Naive B cell (primary cell): Measurements from ENCODE around the gene PTPRO. TPM values are rescaled to one million over a fixed set of nuclear protein-coding genes. Genes with fewer than 3 reads are reported as not detected.

Experiments
- ATAC-seq, 2 donors: fragments of 150-1000 bp; cut with Tn5 transposase; 2 replicates each; pipeline ENCODE4 v1.10.0; 2021; ENCODE audit warnings: low read depth in 2 of 2, mild to moderate bottlenecking in 2 of 2, moderate library complexity in 2 of 2
- DNase-seq: peaks from one replicate; pipeline ENCODE4 v3.0.0; 2022
- H3K27ac Mint-ChIP-seq, 6 donors: one replicate each; pipeline ENCODE4 v1.8.0; 2020 to 2022; ENCODE audit warnings: mild to moderate bottlenecking in 6 of 6, mixed read lengths in 6 of 6, moderate library complexity in 5 of 6, inconsistent platforms in 2 of 6
- H3K27me3 Mint-ChIP-seq, 3 donors: one replicate each; pipeline ENCODE4 v1.8.0; 2021 to 2022; ENCODE audit warnings: mixed read lengths in 3 of 3, mild to moderate bottlenecking in 1 of 3
- H3K36me3 Mint-ChIP-seq, 2 donors: one replicate each; pipeline ENCODE4 v1.8.0; 2020 to 2022; ENCODE audit warnings: mixed read lengths in 2 of 2, inconsistent platforms in 1 of 2, mild to moderate bottlenecking in 1 of 2
- H3K4me1 Mint-ChIP-seq, 3 donors: one replicate each; pipeline ENCODE4 v1.8.0; 2020 to 2022; ENCODE audit warnings: mixed read lengths in 3 of 3, inconsistent platforms in 1 of 3, mild to moderate bottlenecking in 1 of 3, moderate library complexity in 1 of 3
- H3K4me3 Mint-ChIP-seq, 8 donors: one replicate each; pipeline ENCODE4 v1.8.0; 2020 to 2022; ENCODE audit warnings: mild to moderate bottlenecking in 8 of 8, mixed read lengths in 8 of 8, moderate library complexity in 8 of 8, inconsistent platforms in 2 of 8
- H3K9me3 Mint-ChIP-seq, 7 donors: one replicate each; pipeline ENCODE4 v1.8.0; 2020 to 2022; ENCODE audit warnings: mixed read lengths in 7 of 7, mild to moderate bottlenecking in 5 of 7, inconsistent platforms in 2 of 7, moderate library complexity in 1 of 7
- polyA plus RNA-seq, 6 donors: library from polyadenylated mRNA; unstranded; fragments of 300-500 nt; fragmentation: Illumina TruSeq; gene quantifications; one replicate each; pipeline ENCODE4 v1.2.3, GENCODE V29; 2021; ENCODE audit warnings: low read depth in 6 of 6

PTPRO gene
- polyA plus RNA-seq, 6 donors from 2014 or later = 9.6 to 21.8 (median 13.8) TPM

DNA sequence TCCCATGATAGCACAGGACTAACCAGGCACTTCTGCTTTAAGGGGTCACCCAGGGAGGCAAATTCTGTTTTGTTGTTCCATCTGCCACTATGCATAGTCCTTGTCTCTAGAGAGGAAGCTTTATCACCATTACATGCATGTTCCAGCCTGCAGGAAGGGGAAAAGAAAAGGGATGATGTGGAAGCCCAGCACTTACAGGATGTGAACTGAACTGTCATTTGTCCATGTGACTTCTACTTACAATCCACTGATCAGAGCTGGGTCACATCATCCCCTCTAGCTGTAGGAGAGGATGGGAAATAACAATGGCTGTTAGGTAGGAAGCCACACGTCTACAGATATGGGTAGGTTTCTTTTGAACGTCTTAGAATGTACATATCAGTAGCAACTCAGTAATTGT is 203.1 kb downstream of the PTPRO start:
- no peak for DNase-seq
- peaks cover 0 to 9% (median 8%) of the 10 kb centered on the region in 7 donors for H3K9me3 Mint-ChIP-seq
- H3K27me3 Mint-ChIP-seq = peaks cover 0 to 10% (median 9%) of the 10 kb centered on the region in 3 donors
- H3K36me3 Mint-ChIP-seq = peaks cover 0 to 8% of the 10 kb centered on the region in 2 donors
- H3K4me1 Mint-ChIP-seq = peaks cover 4 to 5% (median 5%) of the 10 kb centered on the region in 3 donors
- peak overlapping the region in 1 of 6 donors; percentile 37 for H3K27ac Mint-ChIP-seq
- ATAC-seq = no peak
- H3K4me3 Mint-ChIP-seq = no peak overlapping the region

DNA sequence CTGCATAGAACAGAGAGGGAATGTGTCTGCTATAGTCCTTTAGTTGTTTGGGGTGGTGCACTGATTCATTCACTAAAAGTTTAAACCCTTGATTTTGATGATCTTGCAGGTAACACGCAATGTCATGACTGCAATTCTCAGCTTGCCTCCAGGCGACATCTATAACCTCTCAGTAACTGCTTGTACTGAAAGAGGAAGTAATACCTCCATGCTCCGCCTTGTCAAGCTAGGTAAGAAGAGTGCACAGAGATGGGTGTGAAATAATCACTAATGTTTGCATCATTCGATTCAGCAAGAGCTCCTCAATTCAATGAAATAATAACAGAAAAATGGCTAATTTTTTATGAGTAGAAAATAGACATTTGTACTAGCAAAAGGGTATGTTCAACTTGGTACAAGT is 203.7 kb downstream of the PTPRO start:
- Mint-ChIP-seq H3K36me3 (peaks cover 0 to 8% of the 10 kb centered on the region in 2 donors), H3K4me1 (peaks cover 4 to 5% (median 5%) of the 10 kb centered on the region in 3 donors), H3K9me3 (peaks cover 0 to 9% (median 8%) of the 10 kb centered on the region in 7 donors), H3K27ac (no peak overlapping the region), H3K27me3 (peaks cover 0 to 10% (median 9%) of the 10 kb centered on the region in 3 donors), H3K4me3 (no peak overlapping the region)
- DNase-seq (peak; percentile 47), ATAC-seq (peak; percentile 100)

DNA sequence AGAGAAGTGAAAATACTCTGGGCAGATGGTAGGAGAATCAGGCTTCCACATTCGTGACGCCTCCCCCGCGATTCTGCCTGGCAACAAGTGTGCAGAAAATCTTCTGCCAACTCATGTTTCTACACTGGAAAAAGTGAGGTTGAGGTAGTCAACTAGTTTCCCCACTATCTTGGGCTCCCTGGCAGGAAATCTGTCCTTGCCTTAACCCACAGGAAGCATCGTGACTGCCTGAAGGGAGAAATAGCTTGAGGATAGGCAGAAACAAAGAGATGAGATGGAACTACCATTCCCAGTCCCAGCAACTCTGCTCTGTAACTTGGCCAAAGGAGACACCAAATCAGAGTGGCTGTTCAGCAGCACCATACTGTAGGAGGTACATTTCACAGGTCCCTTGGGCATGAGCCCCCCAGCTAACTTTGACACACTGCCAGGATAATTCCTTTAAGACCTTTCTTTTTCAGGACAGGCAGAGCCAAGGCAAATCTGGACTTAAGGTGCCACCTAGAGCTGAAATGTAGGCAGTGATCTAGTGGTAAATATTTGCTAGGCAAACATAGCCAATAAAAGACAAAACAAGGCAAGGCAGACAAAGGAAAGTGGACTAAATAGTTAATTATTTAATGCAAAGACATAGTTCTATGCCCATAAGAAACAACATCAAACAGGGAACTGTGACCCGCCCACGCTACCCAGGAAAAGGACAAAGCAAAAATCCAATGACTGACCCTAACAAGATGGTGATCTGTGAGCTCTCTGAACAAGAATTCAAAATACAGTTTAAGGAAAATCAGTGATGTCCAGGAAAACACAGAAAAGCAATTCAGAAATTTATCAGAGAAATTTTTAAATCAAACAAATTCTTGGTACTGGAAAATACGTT is 205.1 kb downstream of the PTPRO start:
- Mint-ChIP-seq H3K9me3 (peaks cover 0 to 9% (median 8%) of the 10 kb centered on the region in 7 donors), H3K4me3 (peak overlapping the region in 1 of 8 donors; percentile 15), H3K27me3 (peaks cover 0 to 9% (median 4%) of the 10 kb centered on the region in 3 donors), H3K4me1 (peaks cover 5 to 7% (median 7%) of the 10 kb centered on the region in 3 donors), H3K36me3 (peaks cover 0 to 8% of the 10 kb centered on the region in 2 donors), H3K27ac (peak overlapping the region in 1 of 6 donors; percentile 47)
- ATAC-seq (no peak), DNase-seq (no peak)

DNA sequence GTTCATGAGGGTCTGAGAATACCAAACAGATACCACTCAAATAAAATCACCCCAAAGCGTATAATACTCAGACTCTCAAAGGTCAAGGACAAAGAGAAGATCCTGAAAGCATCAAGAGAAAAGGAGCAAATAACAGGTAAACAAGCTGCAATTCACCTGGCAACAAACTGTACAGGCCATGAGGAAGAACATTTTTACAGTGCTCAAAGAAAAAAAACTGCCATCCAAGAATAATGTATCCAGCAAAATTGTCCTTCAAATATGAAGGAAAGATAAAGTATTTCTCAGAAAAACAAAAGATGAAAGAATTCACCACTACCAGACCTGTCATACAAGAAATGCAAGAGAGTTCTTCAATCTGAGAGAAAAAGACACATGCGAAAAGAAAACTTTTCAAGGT is 206.4 kb downstream of the PTPRO start:
- Mint-ChIP-seq H3K27ac (no peak overlapping the region), H3K9me3 (peaks cover 0 to 9% (median 8%) of the 10 kb centered on the region in 7 donors), H3K27me3 (peaks cover 0 to 9% (median 0%) of the 10 kb centered on the region in 3 donors), H3K4me1 (peaks cover 9 to 10% (median 9%) of the 10 kb centered on the region in 3 donors), H3K4me3 (no peak overlapping the region), H3K36me3 (peaks cover 0 to 8% of the 10 kb centered on the region in 2 donors)
- DNase-seq (no peak), ATAC-seq (no peak)

DNA sequence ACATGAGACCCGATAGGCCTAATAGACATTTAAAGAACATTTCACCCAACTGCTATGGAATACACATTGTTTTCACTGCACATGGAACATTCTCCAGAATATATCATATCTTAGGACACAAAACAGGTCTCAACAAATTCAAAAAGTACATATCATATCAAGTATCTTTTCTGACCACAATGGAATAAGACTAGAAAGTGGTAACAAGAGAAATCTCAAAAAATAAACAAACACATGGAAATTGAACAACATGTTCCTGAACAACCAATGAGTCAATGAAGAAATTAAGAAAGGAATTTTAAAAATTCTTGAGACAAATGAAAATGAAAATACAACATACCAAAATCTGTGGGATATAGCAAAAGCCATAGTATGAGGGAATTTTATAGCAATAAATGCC is 208.1 kb downstream of the PTPRO start:
- DNase-seq (no peak), ATAC-seq (no peak)
- no peaks in the 10 kb centered on the region for H3K27me3 Mint-ChIP-seq
- peaks cover 9 to 10% (median 9%) of the 10 kb centered on the region in 3 donors for H3K4me1 Mint-ChIP-seq
- H3K9me3 Mint-ChIP-seq = peaks cover 0 to 9% (median 8%) of the 10 kb centered on the region in 7 donors
- H3K4me3 Mint-ChIP-seq = no peak overlapping the region
- H3K36me3 Mint-ChIP-seq = peaks cover 0 to 8% of the 10 kb centered on the region in 2 donors
- H3K27ac Mint-ChIP-seq = no peak overlapping the region

DNA sequence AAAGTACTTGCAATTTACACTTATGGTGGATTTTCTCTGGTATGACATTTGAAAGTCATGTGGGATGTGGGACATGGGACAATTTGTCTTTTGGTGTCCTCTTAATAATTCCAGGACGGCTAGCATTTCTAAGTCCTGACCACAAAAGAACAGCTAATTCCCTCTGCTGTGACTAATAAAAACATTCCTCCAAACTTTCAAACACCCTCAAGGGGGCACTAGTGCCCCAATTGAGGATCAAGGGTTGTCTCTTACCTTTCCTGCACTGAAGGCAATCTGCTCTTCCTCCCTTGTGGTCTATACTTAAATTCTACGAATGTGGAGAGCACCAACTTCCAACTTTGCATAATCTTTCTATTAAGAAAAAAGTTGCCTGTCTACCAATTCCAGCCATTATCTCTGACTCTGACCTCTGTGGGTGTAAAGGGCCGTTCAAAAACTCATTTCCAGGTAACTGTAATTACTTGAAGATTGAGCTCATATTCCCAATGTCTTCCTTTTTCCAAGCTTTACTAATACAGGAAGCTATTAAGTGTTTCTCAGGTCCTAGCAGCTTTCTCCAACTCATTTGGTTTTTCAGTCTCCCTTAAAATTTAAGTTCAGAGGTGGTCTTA is 210.2 kb downstream of the PTPRO start:
- Mint-ChIP-seq H3K9me3 (peaks cover 0 to 9% (median 8%) of the 10 kb centered on the region in 7 donors), H3K27me3 (no peaks in the 10 kb centered on the region), H3K4me3 (no peak overlapping the region), H3K36me3 (peaks cover 0 to 8% of the 10 kb centered on the region in 2 donors), H3K27ac (no peak overlapping the region), H3K4me1 (peaks cover 4 to 6% (median 5%) of the 10 kb centered on the region in 3 donors)
- DNase-seq (peak; percentile 56), ATAC-seq (peak; percentile 81 to 88)

DNA sequence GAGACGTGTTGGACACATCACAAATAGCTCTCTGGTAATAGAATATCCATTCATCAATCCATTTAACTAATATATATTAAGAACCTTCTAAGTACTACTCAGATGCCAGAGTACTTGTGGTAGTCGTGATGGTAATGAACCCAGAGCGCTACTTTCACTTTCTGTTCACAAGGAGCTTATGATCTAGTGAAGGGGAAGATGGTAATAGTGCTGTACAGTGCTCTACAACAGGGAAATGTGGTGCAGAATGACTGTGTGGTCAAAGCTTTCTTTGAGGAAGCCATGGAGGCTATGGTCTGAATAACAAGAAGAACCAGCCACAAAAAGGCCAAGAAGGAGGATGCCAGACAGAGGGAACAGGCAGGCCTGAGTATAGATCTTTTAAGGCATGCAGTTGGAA is 212.0 kb downstream of the PTPRO start:
- no peaks in the 10 kb centered on the region for H3K36me3 Mint-ChIP-seq
- DNase-seq = peak; percentile 15

DNA sequence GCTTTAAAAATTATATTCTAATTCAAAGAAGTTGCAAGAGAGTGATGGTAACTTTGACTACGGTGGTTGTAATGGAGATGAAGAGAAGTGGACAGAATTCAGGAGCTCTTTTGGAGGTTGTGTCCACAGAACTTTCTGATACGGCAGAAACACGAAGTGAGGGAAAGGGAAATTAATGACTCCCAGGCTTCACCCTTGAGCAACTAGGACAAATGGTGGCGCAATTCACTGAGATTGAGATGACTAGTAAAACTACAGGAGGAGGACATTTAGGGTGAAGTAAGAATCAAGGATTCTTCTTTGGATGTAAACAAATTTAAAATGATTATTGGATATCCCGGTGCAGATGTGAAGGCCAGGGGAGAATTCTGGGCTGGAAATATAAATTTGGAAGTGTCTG is 212.6 kb downstream of the PTPRO start:
- ATAC-seq (no peak), DNase-seq (no peak)
- no peak overlapping the region for H3K27ac Mint-ChIP-seq

More for the DNA sequence above, 212.0 kb downstream of the PTPRO start:
- H3K27me3 Mint-ChIP-seq = no peaks in the 10 kb centered on the region
- H3K4me3 Mint-ChIP-seq = peak overlapping the region in 4 of 8 donors; percentile 17 to 65 (median 39)
- H3K27ac Mint-ChIP-seq = peak overlapping the region in 3 of 6 donors; percentile 1 to 42 (median 39)
- no peaks in the 10 kb centered on the region for H3K9me3 Mint-ChIP-seq
- peaks cover 4 to 6% (median 5%) of the 10 kb centered on the region in 3 donors for H3K4me1 Mint-ChIP-seq
- ATAC-seq = peak; percentile 71 to 77

DNA sequence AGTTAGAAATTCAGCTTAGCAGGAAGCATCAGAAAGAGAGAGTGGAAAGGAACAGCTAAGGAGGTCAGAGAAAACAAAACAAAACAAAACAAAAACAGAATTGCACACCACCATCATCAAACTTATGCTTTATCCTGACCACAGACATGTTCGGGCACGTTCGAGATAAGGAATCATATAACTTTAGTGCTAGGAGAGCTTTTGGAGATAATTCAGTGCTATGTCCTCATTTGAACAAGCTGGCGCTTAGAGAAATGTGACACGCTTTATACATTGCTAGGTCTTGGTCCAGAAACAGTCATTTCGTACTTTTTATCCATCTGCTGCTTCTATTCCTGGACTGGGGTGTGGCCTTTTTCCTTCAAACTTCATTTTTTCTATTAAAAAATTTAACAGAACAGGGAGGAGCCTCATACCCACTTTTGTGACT is 213.1 kb downstream of the PTPRO start:
- DNase-seq (no peak), ATAC-seq (no peak)
- H3K9me3 Mint-ChIP-seq = no peaks in the 10 kb centered on the region
- H3K4me1 Mint-ChIP-seq = peaks cover 4 to 6% (median 5%) of the 10 kb centered on the region in 3 donors
- no peak overlapping the region for H3K4me3 Mint-ChIP-seq
- H3K36me3 Mint-ChIP-seq = no peaks in the 10 kb centered on the region
- H3K27me3 Mint-ChIP-seq = no peaks in the 10 kb centered on the region
- no peak overlapping the region for H3K27ac Mint-ChIP-seq

More for the DNA sequence above, 212.6 kb downstream of the PTPRO start:
- no peaks in the 10 kb centered on the region for H3K36me3 Mint-ChIP-seq
- no peak overlapping the region for H3K4me3 Mint-ChIP-seq
- no peaks in the 10 kb centered on the region for H3K27me3 Mint-ChIP-seq
- H3K4me1 Mint-ChIP-seq = peaks cover 4 to 6% (median 5%) of the 10 kb centered on the region in 3 donors
- H3K9me3 Mint-ChIP-seq = no peaks in the 10 kb centered on the region

DNA sequence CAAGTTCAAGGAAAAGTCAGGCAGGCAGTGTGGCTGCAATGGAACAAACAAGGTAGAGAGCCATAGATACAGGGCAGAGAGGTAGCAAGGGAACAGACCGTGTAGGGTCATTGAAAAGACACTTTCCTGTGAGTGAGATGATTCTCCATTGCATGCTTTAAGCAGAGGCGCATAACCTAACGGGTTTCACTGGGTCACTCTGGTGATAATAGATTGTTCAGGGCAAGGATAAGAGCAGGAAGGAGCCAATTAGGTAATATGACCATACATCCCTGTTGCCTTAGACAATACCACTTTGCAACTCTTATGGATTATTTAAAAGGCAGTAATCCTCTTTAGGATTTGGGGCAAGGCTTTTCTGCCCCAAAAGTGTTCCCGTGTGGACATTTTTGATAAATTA is 214.1 kb downstream of the PTPRO start:
- no peaks in the 10 kb centered on the region for H3K9me3 Mint-ChIP-seq
- peaks cover 4 to 6% (median 5%) of the 10 kb centered on the region in 3 donors for H3K4me1 Mint-ChIP-seq
- H3K27ac Mint-ChIP-seq = no peak overlapping the region
- no peaks in the 10 kb centered on the region for H3K36me3 Mint-ChIP-seq
- H3K4me3 Mint-ChIP-seq = no peak overlapping the region
- ATAC-seq = no peak
- H3K27me3 Mint-ChIP-seq = no peaks in the 10 kb centered on the region
- DNase-seq = no peak

DNA sequence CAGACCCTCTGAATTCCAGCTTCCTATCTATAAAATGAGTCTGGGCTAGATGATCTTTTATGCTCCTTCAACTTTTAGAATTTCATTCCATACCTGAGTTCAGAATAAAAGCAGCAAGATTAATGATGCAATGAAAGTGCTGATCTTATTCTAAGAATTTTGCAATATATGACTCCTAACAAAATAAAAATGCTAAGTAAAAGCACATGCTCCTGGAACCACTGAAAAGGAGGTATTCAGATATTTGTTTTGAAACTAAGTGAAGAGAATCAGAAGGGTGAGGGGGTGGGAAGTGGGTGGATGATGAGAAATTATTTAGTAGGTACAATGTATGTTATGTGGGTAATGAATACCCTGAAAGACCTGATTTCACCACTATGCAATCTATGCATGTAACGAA is 216.6 kb downstream of the PTPRO start:
- Mint-ChIP-seq H3K27ac (no peak overlapping the region), H3K36me3 (no peaks in the 10 kb centered on the region), H3K27me3 (no peaks in the 10 kb centered on the region), H3K4me1 (peaks cover 0 to 5% (median 3%) of the 10 kb centered on the region in 3 donors), H3K9me3 (no peaks in the 10 kb centered on the region), H3K4me3 (no peak overlapping the region)
- DNase-seq = no peak
- no peak for ATAC-seq

DNA sequence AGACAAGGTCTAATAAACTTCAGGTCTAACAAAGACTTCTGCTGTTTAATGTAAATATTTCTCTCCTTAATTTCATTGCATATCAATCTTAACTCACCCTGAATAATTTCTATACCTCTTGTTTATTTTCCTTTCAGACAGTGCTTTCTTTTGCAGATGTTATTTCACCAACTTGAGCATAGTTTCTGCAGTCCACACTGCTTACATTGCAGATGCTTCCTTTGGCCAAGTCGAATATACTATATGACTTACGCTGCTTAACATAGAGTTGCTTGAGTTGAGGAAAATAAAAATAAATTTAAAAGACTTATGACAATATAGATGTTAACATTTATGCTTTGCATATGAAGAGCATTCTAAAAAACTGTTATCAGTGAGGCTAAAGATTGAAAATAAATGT is 217.7 kb downstream of the PTPRO start:
- no peaks in the 10 kb centered on the region for H3K9me3 Mint-ChIP-seq
- H3K36me3 Mint-ChIP-seq = no peaks in the 10 kb centered on the region
- ATAC-seq (no peak), DNase-seq (no peak)
- H3K27me3 Mint-ChIP-seq = no peaks in the 10 kb centered on the region
- no peak overlapping the region for H3K4me3 Mint-ChIP-seq
- H3K4me1 Mint-ChIP-seq = peaks cover 8 to 12% (median 11%) of the 10 kb centered on the region in 3 donors
- H3K27ac Mint-ChIP-seq = no peak overlapping the region

DNA sequence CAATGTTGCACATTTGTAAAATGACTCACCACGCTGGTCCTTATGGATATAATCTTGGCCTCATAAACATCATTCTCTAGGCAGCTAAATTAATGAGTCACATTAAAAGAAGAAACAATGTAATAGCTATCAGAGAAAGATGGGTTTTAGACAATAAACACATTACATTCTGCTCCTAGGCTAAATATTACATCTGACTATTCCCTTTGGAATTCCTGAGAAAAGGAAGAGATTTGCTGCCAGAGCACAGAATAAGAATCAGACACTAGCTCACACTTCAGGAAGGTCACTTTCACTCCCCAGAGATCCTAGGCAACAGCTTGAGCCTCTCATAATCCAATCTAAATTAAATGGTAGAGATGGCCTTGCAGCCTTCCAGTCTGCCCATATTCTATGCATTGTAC is 218.2 kb downstream of the PTPRO start:
- Mint-ChIP-seq H3K4me1 (peaks cover 12 to 17% (median 15%) of the 10 kb centered on the region in 3 donors), H3K27me3 (no peaks in the 10 kb centered on the region), H3K36me3 (no peaks in the 10 kb centered on the region), H3K4me3 (no peak overlapping the region), H3K27ac (no peak overlapping the region), H3K9me3 (no peaks in the 10 kb centered on the region)
- ATAC-seq = no peak
- DNase-seq = no peak
